NCI-H526 (cell line): ENCODE results near the gene TMEM220.

ENCODE experiments used
- DNase-seq, 2 experiments: peaks; one replicate each; lab custom pipeline; 2025; lab: John Stamatoyannopoulos, UW

The TMEM220 gene

GRCh38 chr17:10664571-10664970, 65.3 kb downstream of the TMEM220 start:
- no peak for DNase-seq
